TTC549 (cell line): ENCODE measurements around the gene DENND1C.
"Not testable (repeated sequence)": the region's sequence is repeated elsewhere in the genome, so short reads cannot be mapped to it uniquely, and the experiment has no call there.

ENCODE experiments used
- FAIRE-seq: peaks from 2 replicates; lab custom pipeline; 2012; peaks lifted over from hg19 to GRCh38; lab: Jason Lieb, UNC

The DENND1C gene

GRCh38 chr19:6508028-6508771 is 26.6 kb upstream of the DENND1C start:
- FAIRE-seq: not testable (repeated sequence)

DNA sequence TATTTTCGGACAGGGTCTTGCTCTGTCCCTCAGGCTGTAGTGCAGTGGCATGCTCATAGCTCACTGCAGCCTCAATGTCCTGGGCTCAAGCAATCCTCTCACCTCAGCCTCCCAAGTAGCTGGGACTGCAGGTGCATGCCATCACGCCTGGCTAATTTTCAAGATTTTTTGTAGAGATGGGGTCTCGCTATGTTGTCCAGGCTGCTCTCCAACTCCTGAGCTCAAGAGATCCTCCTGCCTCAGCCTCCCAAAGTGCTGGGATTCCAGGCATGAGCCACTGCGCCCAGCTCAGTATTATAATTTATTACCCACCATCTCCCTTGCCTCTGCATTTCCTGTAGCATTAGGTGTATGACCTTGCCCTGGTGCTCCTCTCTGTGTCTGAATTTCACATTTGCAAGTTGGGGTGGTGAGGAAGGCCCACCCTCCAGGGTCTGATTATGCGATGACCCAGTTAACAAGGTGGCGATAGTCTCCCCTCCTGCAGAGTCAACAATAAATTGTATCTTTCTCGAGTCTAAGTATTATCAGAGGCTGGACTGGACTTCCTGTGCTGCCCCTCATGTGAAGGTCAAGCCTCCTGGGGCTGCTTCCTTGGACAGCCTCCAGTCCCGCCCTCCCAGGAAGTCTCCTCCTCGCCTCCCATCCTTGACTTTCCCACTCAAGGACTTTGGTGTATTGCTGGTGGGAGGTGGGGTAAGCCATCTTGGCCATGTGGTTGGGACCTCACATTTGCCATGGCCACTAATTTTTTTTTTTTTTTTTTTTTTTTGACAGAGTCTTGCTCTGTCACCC is 22.0 kb upstream of the DENND1C start:
- no peak for FAIRE-seq

DNA sequence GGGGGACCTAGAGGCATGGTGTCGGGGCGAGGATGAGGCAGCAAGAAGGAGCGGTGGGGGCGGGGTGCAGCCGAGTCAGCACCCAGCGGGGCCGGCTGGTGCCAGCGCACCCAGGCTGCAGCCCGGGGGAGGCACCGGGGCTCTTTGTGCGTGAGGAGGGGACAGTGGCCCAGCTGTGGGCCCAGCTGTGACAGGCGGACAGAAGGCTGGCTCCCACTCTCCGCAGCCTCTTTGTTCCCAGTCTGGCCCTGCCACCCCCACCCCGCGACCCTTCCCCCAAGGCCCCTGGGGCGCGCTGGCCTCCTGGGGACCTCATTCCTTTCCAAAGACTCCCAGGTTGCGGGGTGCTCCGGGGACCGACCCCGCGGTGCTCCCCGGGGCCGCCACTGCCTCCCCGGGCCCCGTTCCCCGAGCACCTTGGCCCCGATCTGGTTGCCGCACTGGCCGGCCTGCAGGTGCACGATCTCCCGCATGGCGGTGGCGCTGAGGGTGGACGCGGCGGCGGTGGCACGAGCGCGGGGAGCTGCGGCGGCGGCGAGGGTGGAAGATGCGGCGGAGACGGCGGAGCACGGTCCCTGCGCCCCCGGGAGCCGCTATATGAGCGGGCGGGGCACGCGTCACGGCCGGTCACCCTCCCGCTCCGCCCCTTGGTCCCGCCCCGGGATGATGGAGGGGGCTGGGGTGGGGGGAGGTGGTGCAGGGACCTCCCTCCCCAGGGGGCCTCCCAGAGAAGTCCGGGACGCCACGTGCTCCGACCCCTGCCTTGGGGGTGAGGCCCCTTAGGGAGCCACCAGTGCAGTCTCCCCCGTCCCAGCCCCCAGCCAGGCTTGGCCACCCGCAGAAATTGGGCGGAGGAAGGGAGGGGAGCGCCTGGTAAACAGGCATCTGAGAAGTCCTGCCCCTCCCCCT is 20.4 kb upstream of the DENND1C start, which contains the start of gene TUBB4A:
TSS of gene TUBB4A (minus strand) at position 570 of the 909 bp plus-strand sequence. CDS start at position 473, 97 bp downstream.
- no peak for FAIRE-seq

GRCh38 chr19:6500837-6501739 is 19.5 kb upstream of the DENND1C start:
- FAIRE-seq: no peak

- FAIRE-seq: no peak
These were observed 17.6 kb upstream of the DENND1C start for GRCh38 chr19:6499052-6499790.

DNA sequence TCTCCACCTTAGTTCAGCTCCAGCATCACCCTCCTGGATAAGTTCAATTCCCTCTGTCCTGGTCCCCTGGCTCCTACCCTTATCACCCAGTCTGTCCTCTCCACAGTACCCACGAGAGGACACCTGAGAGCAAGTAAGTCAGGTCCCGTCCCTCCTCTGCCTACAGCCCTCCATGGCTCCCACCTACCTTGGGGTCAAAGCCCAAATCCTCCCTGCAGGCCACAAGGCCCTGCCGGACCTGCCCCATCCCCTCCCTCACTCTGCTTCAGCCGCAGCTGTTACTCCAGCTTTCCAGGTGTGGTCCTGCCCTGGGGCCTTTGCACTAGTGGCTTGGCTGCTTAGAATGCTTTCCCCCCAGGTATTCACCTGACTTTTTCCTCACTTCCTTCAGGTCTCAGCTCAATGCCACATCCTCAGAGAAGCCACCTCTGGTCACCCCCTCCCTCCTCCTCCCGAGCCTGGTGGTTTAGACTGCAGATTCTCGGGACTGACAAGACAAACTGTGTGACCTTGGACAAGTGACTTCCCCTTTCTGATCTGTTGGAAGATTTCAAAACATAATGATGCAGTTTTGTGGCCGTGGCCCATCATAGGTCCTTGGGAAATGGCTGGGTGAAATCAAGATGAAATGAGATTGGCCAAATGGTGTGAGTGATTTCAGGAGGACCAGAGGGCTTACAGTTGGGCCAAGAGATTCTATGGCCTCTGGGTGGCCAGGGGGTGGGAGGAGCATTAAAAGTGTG is 16.9 kb upstream of the DENND1C start:
- no peak for FAIRE-seq

DNA sequence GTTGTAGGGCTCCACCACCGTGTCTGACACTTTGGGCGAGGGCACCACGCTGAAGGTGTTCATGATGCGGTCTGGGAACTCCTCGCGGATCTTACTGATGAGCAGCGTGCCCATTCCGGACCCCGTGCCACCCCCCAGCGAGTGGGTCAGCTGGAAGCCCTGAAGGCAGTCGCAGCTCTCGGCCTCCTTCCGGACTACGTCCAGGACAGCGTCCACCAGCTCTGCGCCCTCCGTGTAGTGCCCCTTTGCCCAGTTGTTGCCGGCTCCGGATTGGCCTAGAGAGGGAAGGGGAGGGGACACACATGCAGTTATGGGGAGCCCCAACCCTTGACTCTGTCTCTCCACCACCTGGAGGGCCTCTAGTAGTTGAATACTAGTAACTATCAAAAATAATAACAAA is 14.4 kb upstream of the DENND1C start:
- no peak for FAIRE-seq

GRCh38 chr19:6494438-6495036 is 12.9 kb upstream of the DENND1C start:
- FAIRE-seq: no peak

GRCh38 chr19:6491802-6492592 is 10.4 kb upstream of the DENND1C start:
- no peak for FAIRE-seq

GRCh38 chr19:6490134-6490533 is 8.5 kb upstream of the DENND1C start:
- no peak for FAIRE-seq

GRCh38 chr19:6489278-6490061 is 7.9 kb upstream of the DENND1C start:
- no peak for FAIRE-seq

- no peak for FAIRE-seq
These were observed 3.2 kb upstream of the DENND1C start for GRCh38 chr19:6484831-6485230.

DNA sequence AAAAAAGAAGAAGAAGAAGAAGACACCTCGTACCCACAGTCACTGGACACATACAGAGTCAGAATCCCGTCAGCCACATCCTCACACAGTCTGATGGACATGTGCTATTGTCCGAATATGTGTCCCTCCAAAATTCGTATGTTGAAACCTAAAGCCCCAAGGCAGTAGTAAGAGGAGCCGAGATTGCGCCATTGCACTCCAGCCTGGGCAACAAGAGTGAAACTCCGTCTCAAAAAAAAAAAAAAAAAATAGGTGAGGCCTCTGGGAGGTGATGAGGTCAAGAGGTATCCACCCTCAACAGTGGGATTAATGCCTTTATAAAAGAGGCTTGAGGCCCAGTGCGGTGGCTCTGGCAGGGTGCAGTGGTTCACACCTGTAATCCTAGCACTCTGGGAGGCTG is 2.6 kb upstream of the DENND1C start:
- no peak for FAIRE-seq

DNA sequence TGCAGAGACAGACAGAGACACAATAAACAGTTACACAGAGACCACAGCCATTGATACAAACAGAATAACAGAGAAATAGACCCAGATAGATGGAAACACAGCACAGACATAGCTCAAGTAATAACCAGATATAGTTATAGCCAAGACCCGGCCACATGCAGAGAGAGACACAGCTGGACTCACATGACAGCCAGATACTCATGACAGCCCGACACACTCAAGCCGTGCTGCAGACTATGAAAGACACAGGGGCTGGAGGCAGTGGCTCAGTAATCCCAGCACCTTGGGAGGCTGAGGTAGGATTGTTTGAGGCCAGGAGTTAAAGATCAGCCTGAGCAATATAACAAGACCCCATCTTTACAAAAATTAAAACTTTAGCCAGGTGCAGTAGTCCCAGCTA is 1.6 kb upstream of the DENND1C start:
- FAIRE-seq: no peak

DNA sequence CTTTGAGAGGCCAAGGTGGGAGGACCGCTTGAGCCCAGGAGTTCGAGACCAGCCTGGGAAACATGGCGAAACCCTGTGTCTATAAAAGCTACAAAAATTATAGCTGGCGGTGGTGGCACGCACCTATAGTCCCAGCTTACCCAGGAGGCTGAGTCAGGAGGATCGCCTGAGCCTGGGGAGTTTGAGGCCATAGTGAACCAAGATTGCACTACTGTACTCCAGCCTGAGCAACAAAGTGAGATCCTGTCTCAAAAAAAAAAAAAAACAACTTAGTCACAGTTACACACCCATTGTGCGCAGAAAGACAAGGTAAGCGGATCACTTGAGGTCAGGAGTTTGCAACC is 728 bp upstream of the DENND1C start:
- no peak for FAIRE-seq

GRCh38 chr19:6480848-6481415 is 655 bp downstream of the DENND1C start:
- FAIRE-seq: no peak

DNA sequence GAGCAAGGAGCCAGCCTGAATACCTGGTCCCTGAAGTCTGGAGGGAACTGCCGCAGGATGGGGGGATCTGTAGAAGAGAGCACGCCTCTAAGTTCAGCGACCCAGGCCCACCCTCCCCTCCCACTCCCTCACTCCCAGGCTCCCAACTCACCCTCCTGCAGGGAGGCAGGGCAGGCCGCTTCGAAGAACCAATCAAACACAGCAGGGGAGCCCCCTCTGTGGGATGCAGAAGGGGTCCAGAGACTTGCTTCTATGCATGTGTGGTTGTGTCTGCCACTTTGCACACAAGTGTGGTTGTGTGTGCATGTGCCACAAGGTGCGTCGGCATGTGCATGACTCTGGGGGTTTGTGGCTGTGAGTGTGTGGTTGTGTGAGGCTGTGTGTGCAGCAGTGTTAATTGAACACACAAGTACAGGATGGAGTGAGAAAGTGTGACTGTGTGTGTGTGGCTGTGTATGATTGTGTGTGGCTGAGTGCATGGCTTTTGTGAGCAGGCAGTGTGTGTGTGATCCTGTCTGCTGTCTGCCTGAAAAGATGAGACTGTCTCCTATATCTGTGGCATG is 1.7 kb downstream of the DENND1C start:
- FAIRE-seq: no peak
